HG03469 (cell line): ENCODE measurements around the gene SYPL2.

Source experiments
- ATAC-seq: cut with Tn5 transposase; IDR thresholded peaks from one replicate; pipeline ENCODE4 v1.9.1; 2021; ENCODE audit warnings: mild to moderate bottlenecking, moderate library complexity, moderate number of reproducible peaks; ENCODE audit not compliant: unreplicated experiment

SYPL2 gene

GRCh38 chr1:109513110-109513710 lies 46.9 kb downstream of the SYPL2 start:
- no peak for ATAC-seq

- no peak for ATAC-seq
Measured at GRCh38 chr1:109514846-109515245, 48.5 kb downstream of the SYPL2 start.

- ATAC-seq, result no peak
Measured at GRCh38 chr1:109516872-109517271, 50.5 kb downstream of the SYPL2 start.

- ATAC-seq, result no peak
Measured at GRCh38 chr1:109517337-109517736, 51.0 kb downstream of the SYPL2 start.

GRCh38 chr1:109521002-109521951 lies 54.9 kb downstream of the SYPL2 start:
- ATAC-seq, result no peak

GRCh38 chr1:109522026-109522425 lies 55.7 kb downstream of the SYPL2 start:
- ATAC-seq, result no peak

- ATAC-seq, result no peak
Measured at GRCh38 chr1:109523706-109524105, 57.4 kb downstream of the SYPL2 start.

- ATAC-seq, result no peak
Measured at GRCh38 chr1:109527098-109527811, 60.9 kb downstream of the SYPL2 start.

GRCh38 chr1:109527846-109528695 lies 61.7 kb downstream of the SYPL2 start:
- ATAC-seq, result no peak

- ATAC-seq, result no peak
Measured at GRCh38 chr1:109528712-109529111, 62.4 kb downstream of the SYPL2 start.

- no peak for ATAC-seq
Measured at GRCh38 chr1:109529881-109530456, 63.6 kb downstream of the SYPL2 start.

GRCh38 chr1:109530457-109531087 lies 64.2 kb downstream of the SYPL2 start:
- no peak for ATAC-seq

- ATAC-seq, result no peak
Measured at GRCh38 chr1:109531380-109531779, 65.0 kb downstream of the SYPL2 start.
